ENCODE results near the gene STX19. TPM values are rescaled to one million over a fixed set of nuclear protein-coding genes. Genes with fewer than 3 reads are reported as not detected.
"Not testable (repeated sequence)": the region's sequence is repeated elsewhere in the genome, so short reads cannot be mapped to it uniquely, and the experiment has no call there.

STX19 gene
- total RNA-seq, 4 donors from 2014 or later, result 4.9 to 23.5 (median 11.7) TPM

DNA sequence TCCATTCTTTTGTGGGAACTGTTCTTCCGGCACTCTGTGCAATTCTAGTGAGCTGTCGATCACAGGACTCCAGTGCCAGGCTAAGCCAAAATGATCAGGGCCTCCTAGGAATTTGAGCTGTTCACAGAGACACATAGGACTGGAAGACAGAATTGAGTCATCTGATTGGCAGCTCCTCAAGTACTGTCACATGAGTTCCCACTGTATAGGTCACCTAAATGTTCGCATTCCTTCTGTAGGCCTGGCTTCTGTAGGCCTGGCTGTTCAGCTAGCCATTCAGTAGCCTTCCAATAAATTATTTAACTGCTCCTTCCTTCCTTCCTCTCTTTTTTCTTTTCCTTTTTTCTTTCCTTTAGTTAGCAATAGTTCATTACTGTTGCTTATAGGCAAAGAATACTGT is 59.0 kb downstream of the STX19 start:
- Histone ChIP-seq H3K9me3 (no peaks in the 10 kb centered on the region), H3K36me3 (no peaks in the 10 kb centered on the region), H3K4me1 (peaks cover 0 to 17% (median 7%) of the 10 kb centered on the region in 4 donors), H3K27ac (no peak overlapping the region), H3K27me3 (no peaks in the 10 kb centered on the region), H3K4me3 (no peak overlapping the region)
- no peak for DNase-seq
- in situ Hi-C loops (cut with MboI; ENCODE audit: low pct_ligation_motif_present in 1 of 4, low pct_unique_long_range_greater_than_20kb in 1 of 4, low sequenced_read_pairs in 3 of 4), result no loop called here
- 60 to 82% methylated on average over 3 of the region's 3 CpGs for WGBS, 2 donors (ENCODE audit: low coverage in 1 of 2)
- TF ChIP-seq POLR2AphosphoS5 (IDR thresholded peaks at IDR 0.05) (no peak), EP300 (IDR thresholded peaks at IDR 0.05; ENCODE audit: low read depth) (no peak), POLR2A (IDR thresholded peaks at IDR 0.05) (no peak)
- TF ChIP-seq, protein P1, sequence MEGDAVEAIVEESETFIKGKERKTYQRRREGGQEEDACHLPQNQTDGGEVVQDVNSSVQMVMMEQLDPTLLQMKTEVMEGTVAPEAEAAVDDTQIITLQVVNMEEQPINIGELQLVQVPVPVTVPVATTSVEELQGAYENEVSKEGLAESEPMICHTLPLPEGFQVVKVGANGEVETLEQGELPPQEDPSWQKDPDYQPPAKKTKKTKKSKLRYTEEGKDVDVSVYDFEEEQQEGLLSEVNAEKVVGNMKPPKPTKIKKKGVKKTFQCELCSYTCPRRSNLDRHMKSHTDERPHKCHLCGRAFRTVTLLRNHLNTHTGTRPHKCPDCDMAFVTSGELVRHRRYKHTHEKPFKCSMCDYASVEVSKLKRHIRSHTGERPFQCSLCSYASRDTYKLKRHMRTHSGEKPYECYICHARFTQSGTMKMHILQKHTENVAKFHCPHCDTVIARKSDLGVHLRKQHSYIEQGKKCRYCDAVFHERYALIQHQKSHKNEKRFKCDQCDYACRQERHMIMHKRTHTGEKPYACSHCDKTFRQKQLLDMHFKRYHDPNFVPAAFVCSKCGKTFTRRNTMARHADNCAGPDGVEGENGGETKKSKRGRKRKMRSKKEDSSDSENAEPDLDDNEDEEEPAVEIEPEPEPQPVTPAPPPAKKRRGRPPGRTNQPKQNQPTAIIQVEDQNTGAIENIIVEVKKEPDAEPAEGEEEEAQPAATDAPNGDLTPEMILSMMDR (IDR thresholded peaks at IDR 0.05), result no peak
- intact Hi-C loops (cut with DNase I; ENCODE audit: low total_unique reads), result no loop called here

DNA sequence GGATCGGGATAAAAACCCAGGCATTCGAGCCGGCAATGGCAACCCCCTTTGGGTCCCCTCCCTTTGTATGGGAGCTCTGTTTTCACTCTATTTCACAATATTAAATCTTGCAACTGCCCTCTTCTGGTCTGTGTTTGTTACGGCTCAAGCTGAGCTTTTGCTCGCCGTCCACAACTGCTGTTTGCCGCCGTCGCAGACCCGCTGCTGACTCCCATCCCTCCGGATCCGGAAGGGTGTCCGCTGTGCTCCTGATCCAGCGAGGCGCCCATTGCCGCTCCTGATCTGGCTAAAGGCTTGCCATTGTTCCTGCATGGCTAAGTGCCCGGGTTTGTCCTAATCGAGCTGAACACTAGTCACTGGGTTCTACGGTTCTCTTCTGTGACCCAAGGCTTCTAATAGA is 63.3 kb downstream of the STX19 start:
- DNase-seq; H3K4me3 ChIP-seq; H3K27me3 ChIP-seq; in situ Hi-C loops (cut with MboI; ENCODE audit: low pct_ligation_motif_present in 1 of 4, low pct_unique_long_range_greater_than_20kb in 1 of 4, low sequenced_read_pairs in 3 of 4); H3K9me3 ChIP-seq; H3K4me1 ChIP-seq; H3K36me3 ChIP-seq; intact Hi-C loops (cut with DNase I; ENCODE audit: low total_unique reads); H3K27ac ChIP-seq: not testable (repeated sequence)
- WGBS, 2 donors (ENCODE audit: low coverage in 1 of 2), result 88 to 96% methylated on average over 5 to 19 of the region's 19 CpGs

Small RNAs within 50 kb of the gene (small RNA-seq; reads per million reads assigned to genes)
- gene RF00019 (0 reads per million in 4 donors), gene RNU6-511P (0 reads per million in 4 donors)

Other genes starting within 250 kb of the STX19 start
- 10 to 100 TPM in 2 of 4 donors, 1 to 10 TPM in 2; 2.2 to 25.5 (median 12.9) TPM for gene PROS1, start 54.7 kb downstream of the STX19 start, total RNA-seq
- 1 to 10 TPM in 3 of 4 donors, under 1 TPM in 1; 0.80 to 4.9 (median 3.6) TPM for gene ARL13B, start 48.4 kb downstream of the STX19 start, total RNA-seq
- gene DHFR2, start 34.3 kb upstream of the STX19 start, total RNA-seq, result 10 to 100 TPM in 1 of 4 donors, 1 to 10 TPM in 3; 6.0 to 16.7 (median 6.6) TPM
- 10 to 100 TPM; 10.3 to 27.9 (median 19.0) TPM for gene NSUN3, start 34.5 kb upstream of the STX19 start, total RNA-seq

Measured in transverse colon (tissue), 4 donors.